RWPE2 (cell line): ENCODE measurements around the gene DCAF10.
A peak's percentile ranks its signal among the peaks of the same experiment; 100 is the strongest.
"Not testable (repeated sequence)": the region's sequence is repeated elsewhere in the genome, so short reads cannot be mapped to it uniquely, and the experiment has no call there.

Experiments
- ATAC-seq: fragments of 200-7000 bp; cut with Tn5 transposase; 3 replicates; pipeline ENCODE4 v1.9.1; 2021; ENCODE audit warnings: low read depth
- DNase-seq: peaks from one replicate; pipeline ENCODE4 v3.0.0-alpha.2; 2020; ENCODE audit warnings: low spot score
- H3K27ac ChIP-seq: fragments of 450-650 bp; 2 replicates; pipeline ENCODE4 v1.5.1; 2017; ENCODE audit warnings: mild to moderate bottlenecking; ENCODE audit not compliant: poor library complexity, severe bottlenecking
- H3K27me3 ChIP-seq: fragments of 250-450 bp; sonication (Bioruptor Pico); 2 replicates; pipeline ENCODE4 v1.5.1; 2021; ENCODE audit warnings: mild to moderate bottlenecking, moderate library complexity; ENCODE audit not compliant: insufficient read depth, poor library complexity, severe bottlenecking
- H3K36me3 ChIP-seq: fragments of 250-450 bp; sonication (Bioruptor Pico); 2 replicates; pipeline ENCODE4 v1.5.1; 2020; ENCODE audit warnings: low read depth, mild to moderate bottlenecking, moderate library complexity
- H3K4me1 ChIP-seq: fragments of 250-450 bp; sonication (Bioruptor Pico); 2 replicates; pipeline ENCODE4 v1.5.1; 2021; ENCODE audit warnings: mild to moderate bottlenecking, moderate library complexity; ENCODE audit not compliant: insufficient read depth, poor library complexity, severe bottlenecking
- H3K4me3 ChIP-seq: fragments of 250-450 bp; sonication (Bioruptor Pico); 2 replicates; pipeline ENCODE4 v1.5.1; 2021; ENCODE audit warnings: mild to moderate bottlenecking, moderate library complexity; ENCODE audit not compliant: severe bottlenecking
- H3K9me3 ChIP-seq: fragments of 250-450 bp; sonication (Bioruptor Pico); 2 replicates; pipeline ENCODE4 v1.5.1; 2021; ENCODE audit warnings: mild to moderate bottlenecking, moderate library complexity; ENCODE audit not compliant: severe bottlenecking
- TF ChIP-seq, protein P1 (sequence below): fragments of 450-650 bp; IDR thresholded peaks from one replicate; pipeline ENCODE4 v1.5.1; 2017; ENCODE audit warnings: mild to moderate bottlenecking, moderate library complexity; ENCODE audit not compliant: poor library complexity, severe bottlenecking

Gene DCAF10

GRCh38 chr9:37880916-37881479 is 80.4 kb downstream of the DCAF10 start:
- Histone ChIP-seq H3K27me3 (no peaks in the 10 kb centered on the region), H3K27ac (no peak overlapping the region), H3K9me3 (no peaks in the 10 kb centered on the region), H3K4me1 (no peaks in the 10 kb centered on the region), H3K36me3 (peaks cover 11% of the 10 kb centered on the region), H3K4me3 (no peak overlapping the region)
- TF ChIP-seq, protein P1, sequence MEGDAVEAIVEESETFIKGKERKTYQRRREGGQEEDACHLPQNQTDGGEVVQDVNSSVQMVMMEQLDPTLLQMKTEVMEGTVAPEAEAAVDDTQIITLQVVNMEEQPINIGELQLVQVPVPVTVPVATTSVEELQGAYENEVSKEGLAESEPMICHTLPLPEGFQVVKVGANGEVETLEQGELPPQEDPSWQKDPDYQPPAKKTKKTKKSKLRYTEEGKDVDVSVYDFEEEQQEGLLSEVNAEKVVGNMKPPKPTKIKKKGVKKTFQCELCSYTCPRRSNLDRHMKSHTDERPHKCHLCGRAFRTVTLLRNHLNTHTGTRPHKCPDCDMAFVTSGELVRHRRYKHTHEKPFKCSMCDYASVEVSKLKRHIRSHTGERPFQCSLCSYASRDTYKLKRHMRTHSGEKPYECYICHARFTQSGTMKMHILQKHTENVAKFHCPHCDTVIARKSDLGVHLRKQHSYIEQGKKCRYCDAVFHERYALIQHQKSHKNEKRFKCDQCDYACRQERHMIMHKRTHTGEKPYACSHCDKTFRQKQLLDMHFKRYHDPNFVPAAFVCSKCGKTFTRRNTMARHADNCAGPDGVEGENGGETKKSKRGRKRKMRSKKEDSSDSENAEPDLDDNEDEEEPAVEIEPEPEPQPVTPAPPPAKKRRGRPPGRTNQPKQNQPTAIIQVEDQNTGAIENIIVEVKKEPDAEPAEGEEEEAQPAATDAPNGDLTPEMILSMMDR = no peak
- DNase-seq = no peak
- no peak for ATAC-seq

DNA sequence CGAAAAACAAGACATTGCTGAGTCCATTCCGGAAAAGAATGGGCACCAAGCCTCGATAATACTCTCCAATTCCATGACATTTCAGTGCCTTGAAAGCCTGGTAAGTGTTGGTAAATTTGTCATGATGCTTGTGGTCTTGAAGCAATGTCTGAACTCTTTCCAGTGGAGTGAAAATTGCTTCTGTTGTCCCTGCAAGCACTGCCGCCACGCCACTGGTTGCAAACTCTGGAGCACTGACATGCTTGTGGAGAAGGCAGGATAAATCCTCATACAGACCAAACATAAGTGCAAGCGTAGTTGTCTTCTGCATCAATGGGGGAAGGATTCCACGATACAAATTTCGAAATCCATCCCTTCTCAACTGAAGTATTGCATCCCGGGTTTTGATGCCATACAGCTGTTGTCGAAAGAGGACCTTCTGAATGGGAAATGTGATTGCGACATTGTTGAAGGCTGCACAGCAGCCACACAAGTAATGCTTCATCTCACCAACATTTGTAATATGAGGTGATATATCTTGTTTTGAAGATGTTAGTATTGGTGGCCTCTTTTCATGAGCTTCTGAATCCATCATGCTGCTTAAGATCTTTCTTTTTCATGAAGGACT is 87.5 kb downstream of the DCAF10 start:
- not testable (repeated sequence) for H3K4me3 ChIP-seq, H3K4me1 ChIP-seq, H3K9me3 ChIP-seq, H3K27ac ChIP-seq, ATAC-seq, DNase-seq, H3K27me3 ChIP-seq
- peaks cover 50% of the 10 kb centered on the region for H3K36me3 ChIP-seq

GRCh38 chr9:37889536-37889935 is 88.9 kb downstream of the DCAF10 start:
- no peak overlapping the region for H3K4me3 ChIP-seq
- H3K4me1 ChIP-seq = no peaks in the 10 kb centered on the region
- no peak for ATAC-seq
- H3K9me3 ChIP-seq = no peaks in the 10 kb centered on the region
- no peak overlapping the region for H3K27ac ChIP-seq
- H3K27me3 ChIP-seq = no peaks in the 10 kb centered on the region
- DNase-seq = no peak
- H3K36me3 ChIP-seq = peaks cover 61% of the 10 kb centered on the region
- TF ChIP-seq, protein P1 = no peak

- DNase-seq, ATAC-seq, H3K4me1 ChIP-seq, H3K27ac ChIP-seq, H3K9me3 ChIP-seq, H3K27me3 ChIP-seq, H3K4me3 ChIP-seq: not testable (repeated sequence)
- peaks cover 69% of the 10 kb centered on the region for H3K36me3 ChIP-seq
Measured at GRCh38 chr9:37891042-37891441, 90.4 kb downstream of the DCAF10 start.

GRCh38 chr9:37892063-37892462 is 91.5 kb downstream of the DCAF10 start:
- DNase-seq = no peak
- no peaks in the 10 kb centered on the region for H3K9me3 ChIP-seq
- no peak overlapping the region for H3K4me3 ChIP-seq
- TF ChIP-seq, protein P1 = no peak
- H3K27ac ChIP-seq = no peak overlapping the region
- H3K4me1 ChIP-seq = no peaks in the 10 kb centered on the region
- no peaks in the 10 kb centered on the region for H3K27me3 ChIP-seq
- H3K36me3 ChIP-seq = peaks cover 75% of the 10 kb centered on the region
- no peak for ATAC-seq

DNA sequence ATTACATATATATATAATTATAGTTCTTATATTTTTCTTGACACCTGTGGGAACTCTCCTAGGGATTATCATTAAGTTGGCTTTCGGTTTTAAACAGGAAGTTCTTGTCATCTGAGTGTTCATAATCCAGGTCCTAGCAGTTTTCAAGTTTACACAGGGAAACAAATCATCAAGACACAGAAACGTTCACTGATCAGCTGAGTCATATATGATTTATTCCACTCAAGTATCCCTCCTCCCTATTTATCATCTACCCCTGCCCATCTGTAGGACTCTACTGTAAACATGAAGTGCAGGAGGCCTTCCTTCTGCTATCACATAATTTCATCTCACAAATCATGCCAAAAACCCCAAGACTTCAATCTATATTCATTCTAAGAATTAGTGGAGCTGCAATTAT is 97.1 kb downstream of the DCAF10 start:
- Histone ChIP-seq H3K27ac (no peak overlapping the region), H3K4me1 (peaks cover 5% of the 10 kb centered on the region), H3K27me3 (no peaks in the 10 kb centered on the region), H3K9me3 (no peaks in the 10 kb centered on the region), H3K4me3 (no peak overlapping the region), H3K36me3 (peaks cover 82% of the 10 kb centered on the region)
- no peak for DNase-seq
- 0 out of 3 replicates have a peak, but pooled peaks have one; percentile 19 for ATAC-seq
- TF ChIP-seq, protein P1 = no peak
